SU-DHL-6 (cell line): ENCODE results near the gene DMBT1.
"Not testable (repeated sequence)": the region's sequence is repeated elsewhere in the genome, so short reads cannot be mapped to it uniquely, and the experiment has no call there.

Experiments
- H2AFZ ChIP-seq: fragments of 200-600 bp; sonication (generic); 2 replicates; pipeline ENCODE4 v1.6.1; 2014; ENCODE audit warnings: low read depth, mild to moderate bottlenecking, moderate library complexity, mixed read lengths, antibody characterized with exemption, low read length; ENCODE audit not compliant: severe bottlenecking
- H3F3A ChIP-seq: fragments of 200-600 bp; shearing (Covaris generic); 2 replicates; pipeline ENCODE4 v1.6.0; 2016; ENCODE audit warnings: antibody characterized with exemption, mild to moderate bottlenecking; ENCODE audit not compliant: insufficient read depth
- H3K27ac ChIP-seq: fragments of 200-600 bp; sonication (generic); 2 replicates; pipeline ENCODE4 v1.5.1; 2016; ENCODE audit warnings: low read depth, mild to moderate bottlenecking, low read length, moderate library complexity, mixed read lengths
- H3K27me3 ChIP-seq: fragments of 200-600 bp; sonication (generic), shearing (Covaris generic); 2 replicates; pipeline ENCODE4 v1.6.0; 2014; ENCODE audit warnings: mild to moderate bottlenecking, low read length
- H3K36me3 ChIP-seq: fragments of 200-600 bp; sonication (generic); 2 replicates; pipeline ENCODE4 v1.6.1; 2014; ENCODE audit warnings: mild to moderate bottlenecking, low read length, mixed read lengths
- H3K4me2 ChIP-seq: fragments of 300-600, 200-600 bp; shearing (Covaris generic), sonication (generic); 2 replicates; pipeline ENCODE4 v1.6.0; 2014; ENCODE audit warnings: low read length, low read depth, mild to moderate bottlenecking; ENCODE audit not compliant: poor library complexity, severe bottlenecking
- H3K4me3 ChIP-seq: fragments of 200-600 bp; sonication (generic); 2 replicates; pipeline ENCODE4 v1.5.1; 2014; ENCODE audit warnings: antibody characterized with exemption, low read length, mild to moderate bottlenecking, mixed read lengths; ENCODE audit not compliant: insufficient read depth, poor library complexity, severe bottlenecking
- H3K79me2 ChIP-seq: fragments of 200-600 bp; sonication (generic); 2 replicates; pipeline ENCODE4 v1.6.1; 2014; ENCODE audit warnings: mild to moderate bottlenecking, low read length, moderate library complexity; ENCODE audit not compliant: insufficient read depth
- H3K9ac ChIP-seq: fragments of 200-600 bp; sonication (generic); 2 replicates; pipeline ENCODE4 v1.7.0; 2014; ENCODE audit warnings: mild to moderate bottlenecking, low read length
- H3K9me2 ChIP-seq: fragments of 200-600 bp; sonication (generic); replicated peaks from 2 replicates; pipeline ENCODE4 v1.6.1; 2014; ENCODE audit warnings: low read length; ENCODE audit not compliant: insufficient read depth
- H3K9me3 ChIP-seq: fragments of 200-600 bp; sonication (generic); 2 replicates; pipeline ENCODE4 v1.6.1; 2014; ENCODE audit warnings: low read length, mixed read lengths; ENCODE audit not compliant: insufficient read depth
- H4K20me1 ChIP-seq: fragments of 200-600 bp; sonication (generic); 2 replicates; pipeline ENCODE4 v1.6.1; 2014; ENCODE audit warnings: low read depth, mild to moderate bottlenecking, antibody characterized with exemption, low read length, moderate library complexity, mixed read lengths
- EZH2phosphoT487 ChIP-seq: fragments of 200-600 bp; sonication (generic), shearing (Covaris generic); conservative IDR thresholded peaks from 2 replicates; pipeline ENCODE4 v1.6.1; 2018; ENCODE audit warnings: mild to moderate bottlenecking, antibody characterized with exemption, low read length, moderate library complexity, mixed read lengths
- TF ChIP-seq, protein P1 (sequence below): fragments of 200-600 bp; sonication (generic); IDR thresholded peaks from one replicate; pipeline ENCODE4 v1.5.1; 2017; ENCODE audit warnings: antibody characterized with exemption, mild to moderate bottlenecking, low read length, moderate library complexity; ENCODE audit not compliant: insufficient read depth, poor library complexity, severe bottlenecking

The DMBT1 gene

DNA sequence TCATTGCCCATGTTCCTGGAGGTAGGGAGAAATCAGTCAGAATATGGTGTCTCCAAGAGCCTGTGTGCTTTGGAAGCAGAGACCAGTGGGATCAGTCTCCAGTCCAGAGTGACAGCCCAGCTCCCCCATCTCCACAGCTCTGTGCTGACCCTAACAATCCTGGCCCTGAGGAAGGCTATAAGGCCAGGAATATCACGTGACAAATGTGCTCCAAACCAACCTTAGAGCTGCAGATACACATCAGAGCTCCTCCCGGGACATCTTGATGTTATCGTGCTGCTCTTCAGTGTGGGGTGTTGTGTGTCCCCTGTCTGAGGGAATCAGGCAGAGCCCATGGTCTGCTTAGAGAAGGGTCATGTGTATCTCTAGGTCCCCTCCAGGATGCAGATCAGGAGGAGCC is 15.2 kb downstream of the DMBT1 start:
- TF ChIP-seq EZH2phosphoT487: no peak
- TF ChIP-seq, protein P1, sequence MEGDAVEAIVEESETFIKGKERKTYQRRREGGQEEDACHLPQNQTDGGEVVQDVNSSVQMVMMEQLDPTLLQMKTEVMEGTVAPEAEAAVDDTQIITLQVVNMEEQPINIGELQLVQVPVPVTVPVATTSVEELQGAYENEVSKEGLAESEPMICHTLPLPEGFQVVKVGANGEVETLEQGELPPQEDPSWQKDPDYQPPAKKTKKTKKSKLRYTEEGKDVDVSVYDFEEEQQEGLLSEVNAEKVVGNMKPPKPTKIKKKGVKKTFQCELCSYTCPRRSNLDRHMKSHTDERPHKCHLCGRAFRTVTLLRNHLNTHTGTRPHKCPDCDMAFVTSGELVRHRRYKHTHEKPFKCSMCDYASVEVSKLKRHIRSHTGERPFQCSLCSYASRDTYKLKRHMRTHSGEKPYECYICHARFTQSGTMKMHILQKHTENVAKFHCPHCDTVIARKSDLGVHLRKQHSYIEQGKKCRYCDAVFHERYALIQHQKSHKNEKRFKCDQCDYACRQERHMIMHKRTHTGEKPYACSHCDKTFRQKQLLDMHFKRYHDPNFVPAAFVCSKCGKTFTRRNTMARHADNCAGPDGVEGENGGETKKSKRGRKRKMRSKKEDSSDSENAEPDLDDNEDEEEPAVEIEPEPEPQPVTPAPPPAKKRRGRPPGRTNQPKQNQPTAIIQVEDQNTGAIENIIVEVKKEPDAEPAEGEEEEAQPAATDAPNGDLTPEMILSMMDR: no peak
- no peaks in the 10 kb centered on the region for H3K27me3 ChIP-seq
- no peaks in the 10 kb centered on the region for H3K9me2 ChIP-seq
- H3K4me2 ChIP-seq: no peak overlapping the region
- no peak overlapping the region for H3K27ac ChIP-seq
- no peaks in the 10 kb centered on the region for H3K36me3 ChIP-seq
- H3K79me2 ChIP-seq: no peaks in the 10 kb centered on the region
- H3K4me3 ChIP-seq: no peak overlapping the region
- H3F3A ChIP-seq: no peaks in the 10 kb centered on the region
- no peak overlapping the region for H3K9ac ChIP-seq
- no peaks in the 10 kb centered on the region for H4K20me1 ChIP-seq
- no peaks in the 10 kb centered on the region for H3K9me3 ChIP-seq
- H2AFZ ChIP-seq: no peak overlapping the region

DNA sequence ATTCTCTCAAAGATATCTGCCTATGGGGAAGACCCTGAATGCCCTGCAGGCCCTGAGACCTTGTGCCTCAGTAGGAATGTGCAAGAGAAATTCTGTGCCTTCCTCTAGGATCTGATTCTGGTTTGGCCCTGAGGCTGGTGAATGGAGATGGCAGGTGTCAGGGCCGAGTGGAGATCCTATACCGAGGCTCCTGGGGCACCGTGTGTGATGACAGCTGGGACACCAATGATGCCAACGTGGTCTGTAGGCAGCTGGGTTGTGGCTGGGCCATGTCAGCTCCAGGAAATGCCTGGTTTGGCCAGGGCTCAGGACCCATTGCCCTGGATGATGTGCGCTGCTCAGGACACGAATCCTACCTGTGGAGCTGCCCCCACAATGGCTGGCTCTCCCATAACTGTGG is 15.7 kb downstream of the DMBT1 start:
- Histone ChIP-seq H3F3A (no peaks in the 10 kb centered on the region), H2AFZ (no peak overlapping the region), H3K27me3 (no peaks in the 10 kb centered on the region), H3K79me2 (no peaks in the 10 kb centered on the region), H3K27ac (no peak overlapping the region), H4K20me1 (no peaks in the 10 kb centered on the region), H3K9me2 (no peaks in the 10 kb centered on the region), H3K9me3 (no peaks in the 10 kb centered on the region), H3K36me3 (no peaks in the 10 kb centered on the region), H3K4me2 (no peak overlapping the region), H3K4me3 (no peak overlapping the region), H3K9ac (no peak overlapping the region)
- TF ChIP-seq, protein P1: no peak
- TF ChIP-seq EZH2phosphoT487: no peak

DNA sequence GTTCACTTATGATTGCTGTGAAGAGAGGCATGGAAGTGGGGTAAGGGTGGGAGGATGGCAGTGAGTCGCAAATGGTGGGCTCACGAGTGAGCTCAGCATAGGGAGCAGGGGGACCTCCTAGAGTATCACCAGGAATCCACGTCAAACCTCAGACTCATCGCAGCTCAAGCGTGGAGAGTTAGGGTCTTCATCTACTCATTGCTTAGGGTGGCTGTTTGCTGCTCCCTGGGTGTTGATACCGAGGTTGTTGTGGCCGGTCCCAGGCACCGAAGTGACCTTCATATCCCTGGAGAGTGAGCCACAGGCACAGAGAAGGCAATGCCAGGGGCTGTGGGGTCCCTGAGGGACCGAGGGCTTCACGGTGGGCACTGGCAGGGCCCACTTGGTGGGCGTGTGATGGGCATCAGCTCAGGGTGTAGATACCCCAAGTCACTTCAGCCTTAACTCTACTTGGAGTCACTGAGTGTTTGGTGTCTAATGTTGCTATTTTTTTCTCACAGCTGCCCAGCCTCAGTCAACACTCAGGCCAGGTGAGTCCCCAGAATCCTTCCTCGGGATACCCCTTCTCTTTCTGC is 16.8 kb downstream of the DMBT1 start:
- no peak overlapping the region for H3K9ac ChIP-seq
- TF ChIP-seq EZH2phosphoT487: no peak
- no peaks in the 10 kb centered on the region for H4K20me1 ChIP-seq
- H2AFZ ChIP-seq: no peak overlapping the region
- no peak overlapping the region for H3K27ac ChIP-seq
- H3F3A ChIP-seq: no peaks in the 10 kb centered on the region
- no peaks in the 10 kb centered on the region for H3K9me2 ChIP-seq
- no peaks in the 10 kb centered on the region for H3K9me3 ChIP-seq
- no peaks in the 10 kb centered on the region for H3K36me3 ChIP-seq
- H3K4me2 ChIP-seq: no peak overlapping the region
- no peaks in the 10 kb centered on the region for H3K27me3 ChIP-seq
- H3K4me3 ChIP-seq: no peak overlapping the region
- H3K79me2 ChIP-seq: no peaks in the 10 kb centered on the region

- H3K4me3 ChIP-seq, H4K20me1 ChIP-seq, H3K79me2 ChIP-seq, H3K9me3 ChIP-seq, H3K9ac ChIP-seq, H3K27ac ChIP-seq, H3K27me3 ChIP-seq, H3F3A ChIP-seq, H3K4me2 ChIP-seq, H3K36me3 ChIP-seq, H3K9me2 ChIP-seq, H2AFZ ChIP-seq: not testable (repeated sequence)
Observed at GRCh38 chr10:122586070-122586469, 25.5 kb downstream of the DMBT1 start.
